GM23338 (cell line): ENCODE measurements around the gene FXYD6. TPM values are rescaled to one million over a fixed set of nuclear protein-coding genes. Genes with fewer than 3 reads are reported as not detected.

ENCODE experiments used
- ATAC-seq: fragments of 200-7000 bp; cut with Tn5 transposase; 3 replicates; pipeline ENCODE4 v1.9.1; 2020
- DNase-seq: peaks from one replicate; pipeline ENCODE4 v3.0.0-alpha.2; 2015; ENCODE audit warnings: low spot score
- H2AFZ ChIP-seq: fragments of 200-600 bp; sonication (generic); 2 replicates; pipeline ENCODE4 v1.8.0; 2016; ENCODE audit warnings: antibody characterized with exemption, mild to moderate bottlenecking, moderate library complexity
- H3F3A ChIP-seq: fragments of 200-600 bp; sonication (generic); replicated peaks from 2 replicates; pipeline ENCODE4 v1.8.0; 2017; ENCODE audit warnings: antibody characterized with exemption, mixed run types, low read depth
- H3K27ac ChIP-seq: fragments of 200-600 bp; sonication (generic); 2 replicates; pipeline ENCODE4 v1.6.1; 2016; ENCODE audit warnings: low read depth
- H3K27me3 ChIP-seq: fragments of 200-600 bp; sonication (generic); 2 replicates; pipeline ENCODE4 v1.8.0; 2016; ENCODE audit warnings: mild to moderate bottlenecking, mixed run types, moderate library complexity; ENCODE audit not compliant: insufficient read depth
- H3K36me3 ChIP-seq: fragments of 200-600 bp; sonication (generic); 2 replicates; pipeline ENCODE4 v1.8.0; 2016; ENCODE audit warnings: mild to moderate bottlenecking; ENCODE audit not compliant: insufficient read depth
- H3K4me1 ChIP-seq: fragments of 200-600 bp; sonication (generic); 2 replicates; pipeline ENCODE4 v1.8.0; 2016; ENCODE audit warnings: mild to moderate bottlenecking, moderate library complexity; ENCODE audit not compliant: insufficient read depth
- H3K4me2 ChIP-seq: fragments of 200-600 bp; sonication (generic); 2 replicates; pipeline ENCODE4 v1.7.1; 2017; ENCODE audit warnings: mixed run types
- H3K4me3 ChIP-seq: fragments of 200-600 bp; sonication (generic); 2 replicates; pipeline ENCODE4 v1.6.1; 2016; ENCODE audit warnings: mixed run types
- H3K79me2 ChIP-seq: fragments of 200-600 bp; sonication (generic); replicated peaks from 2 replicates; pipeline ENCODE4 v1.8.0; 2017; ENCODE audit warnings: mild to moderate bottlenecking; ENCODE audit not compliant: insufficient read depth
- H3K9me2 ChIP-seq: fragments of 200-600 bp; sonication (generic); 2 replicates; pipeline ENCODE4 v1.8.0; 2017; ENCODE audit not compliant: insufficient read depth
- H4K20me1 ChIP-seq: fragments of 200-600 bp; sonication (generic); replicated peaks from 2 replicates; pipeline ENCODE4 v1.8.0; 2017; ENCODE audit warnings: mild to moderate bottlenecking; ENCODE audit not compliant: insufficient read depth
- H3K27ac Mint-ChIP-seq: 2 replicates; pipeline ENCODE4 v1.8.0; 2020; ENCODE audit warnings: inconsistent platforms, mild to moderate bottlenecking, moderate library complexity, mixed read lengths
- H3K27me3 Mint-ChIP-seq: 3 replicates; pipeline ENCODE4 v1.8.0; 2022; ENCODE audit warnings: low read depth, mild to moderate bottlenecking, moderate library complexity, mixed read lengths, inconsistent platforms; ENCODE audit not compliant: insufficient read depth, poor library complexity
- H3K36me3 Mint-ChIP-seq: 3 replicates; pipeline ENCODE4 v1.8.0; 2021; ENCODE audit warnings: low read depth, mild to moderate bottlenecking, inconsistent platforms, moderate library complexity, mixed read lengths
- H3K4me1 Mint-ChIP-seq: 3 replicates; pipeline ENCODE4 v1.8.0; 2020; ENCODE audit warnings: mild to moderate bottlenecking, inconsistent platforms, mixed read lengths
- H3K4me3 Mint-ChIP-seq: 3 replicates; pipeline ENCODE4 v1.8.0; 2021; ENCODE audit warnings: moderate library complexity, mild to moderate bottlenecking, inconsistent platforms, mixed read lengths
- H3K9me3 Mint-ChIP-seq: 3 replicates; pipeline ENCODE4 v1.8.0; 2020; ENCODE audit warnings: moderate library complexity, mild to moderate bottlenecking, inconsistent platforms, mixed read lengths
- CREB1 ChIP-seq: fragments of 250-450 bp; sonication (Bioruptor Pico); IDR thresholded peaks from 2 replicates; pipeline ENCODE4 v1.5.0; 2020; ENCODE audit warnings: low read depth, mild to moderate bottlenecking, moderate library complexity
- EZH2 ChIP-seq: fragments of 200-600 bp; sonication (generic); IDR thresholded peaks from one replicate; pipeline ENCODE4 v1.8.0; 2017; ENCODE audit warnings: antibody characterized with exemption, mild to moderate bottlenecking, low read depth; ENCODE audit not compliant: unreplicated experiment
- EZH2phosphoT487 ChIP-seq: fragments of 200-600 bp; sonication (generic); IDR thresholded peaks from one replicate; pipeline ENCODE4 v1.8.1; 2018; ENCODE audit warnings: antibody characterized with exemption; ENCODE audit not compliant: unreplicated experiment
- JUNB ChIP-seq: IDR thresholded peaks from one replicate; pipeline ENCODE4 v1.6.1; 2016; ENCODE audit warnings: antibody characterized with exemption; ENCODE audit not compliant: unreplicated experiment
- NANOG ChIP-seq: IDR thresholded peaks from 2 replicates; pipeline ENCODE4 v1.6.1; 2016; ENCODE audit warnings: antibody characterized with exemption, borderline replicate concordance
- POLR2AphosphoS5 ChIP-seq: IDR thresholded peaks from 2 replicates; pipeline ENCODE4 v1.6.1; 2016; ENCODE audit warnings: antibody characterized with exemption, low read depth
- ZNF114 ChIP-seq: fragments of 250-450 bp; sonication (Bioruptor Pico); IDR thresholded peaks from 2 replicates; pipeline ENCODE4 v1.5.0; 2020; ENCODE audit warnings: mild to moderate bottlenecking, moderate library complexity
- ZNF331 ChIP-seq: fragments of 250-450 bp; sonication (Bioruptor Pico); IDR thresholded peaks from 2 replicates; pipeline ENCODE4 v1.5.0; 2020; ENCODE audit warnings: low read depth, mild to moderate bottlenecking, moderate library complexity
- polyA plus RNA-seq: library from polyadenylated mRNA; unstranded; fragments of >200 nt; fragmentation: Nextera tagmentation; extraction: Ambion mirVana; gene quantifications from 2 replicates; pipeline ENCODE4 v1.2.1, GENCODE V29; 2016
- total RNA-seq: library from RNA; depleted of rRNA; stranded (reverse); fragments of >200 nt; shearing (Covaris generic); gene quantifications from 2 replicates; pipeline ENCODE4 v1.2.3, GENCODE V29; 2014

Gene FXYD6
- total and polyA plus RNA-seq, 2 experiments from 2014 or later: 26.2 to 30.7 TPM

- TF ChIP-seq CREB1 (CRISPR knock-in tag) (no peak), EZH2 (peak; percentile 81)
- H3K4me3 Mint-ChIP-seq: peak within 1 kb of the TSS; percentile 79
- Histone ChIP-seq H3K27me3 (peaks cover 71% of the 10 kb centered on the region), H3K36me3 (no peaks in the 10 kb centered on the region), H2AFZ (peak within 1 kb of the TSS; percentile 92), H3K27ac (no peak within 1 kb of the TSS), H3K4me3 (peak within 1 kb of the TSS; percentile 71), H3K79me2 (no peaks in the 10 kb centered on the region), H4K20me1 (no peaks in the 10 kb centered on the region), H3K4me1 (peaks cover 10% of the 10 kb centered on the region; the same call in 1 of the 2 replicates), H3K4me2 (peak within 1 kb of the TSS; percentile 94), H3F3A (no peaks in the 10 kb centered on the region), H3K9me2 (no peaks in the 10 kb centered on the region)
- peak; percentile 70 for DNase-seq
- H3K9me3 Mint-ChIP-seq: no peaks in the 10 kb centered on the region
- peak; percentile 78 for ATAC-seq
- peaks cover 26% of the 10 kb centered on the region for H3K4me1 Mint-ChIP-seq
- peaks cover 62% of the 10 kb centered on the region for H3K27me3 Mint-ChIP-seq
- H3K36me3 Mint-ChIP-seq: no peaks in the 10 kb centered on the region
- H3K27ac Mint-ChIP-seq: no peak within 1 kb of the TSS
These were observed 79.5 kb downstream of the FXYD6 start, which contains the start of gene DSCAML1 for GRCh38 chr11:117796872-117797529. Gene DSCAML1, minus strand, starts transcription at chr11:117797216. Its CDS starts 137 bp downstream, at chr11:117797079.

- H3K9me3 Mint-ChIP-seq: no peaks in the 10 kb centered on the region
- H3K4me2 ChIP-seq: peak overlapping the region; percentile 94
- no peaks in the 10 kb centered on the region for H3F3A ChIP-seq
- peak overlapping the region; percentile 71 for H3K4me3 ChIP-seq
- H3K36me3 Mint-ChIP-seq: no peaks in the 10 kb centered on the region
- no peaks in the 10 kb centered on the region for H3K79me2 ChIP-seq
- H4K20me1 ChIP-seq: no peaks in the 10 kb centered on the region
- peak overlapping the region; percentile 92 for H2AFZ ChIP-seq
- ATAC-seq (peak; percentile 32), DNase-seq (peak; percentile 53)
- H3K9me2 ChIP-seq: no peaks in the 10 kb centered on the region
- H3K27me3 ChIP-seq: peaks cover 71% of the 10 kb centered on the region
- H3K27me3 Mint-ChIP-seq: peaks cover 62% of the 10 kb centered on the region
- no peak overlapping the region for H3K27ac Mint-ChIP-seq
- H3K4me1 ChIP-seq: peaks cover 10% of the 10 kb centered on the region; the same call in 1 of the 2 replicates
- H3K4me3 Mint-ChIP-seq: peak overlapping the region; percentile 79
- TF ChIP-seq CREB1 (CRISPR knock-in tag): no peak
- TF ChIP-seq ZNF114: no peak
- TF ChIP-seq EZH2: peak; percentile 82
- peak; percentile 45 for TF ChIP-seq EZH2phosphoT487
- TF ChIP-seq JUNB: no peak
- no peak for TF ChIP-seq POLR2AphosphoS5
- no peaks in the 10 kb centered on the region for H3K36me3 ChIP-seq
- peaks cover 26% of the 10 kb centered on the region for H3K4me1 Mint-ChIP-seq
- no peak overlapping the region for H3K27ac ChIP-seq
These were observed 80.0 kb downstream of the FXYD6 start for GRCh38 chr11:117796456-117796871.

- H3K79me2 ChIP-seq: no peaks in the 10 kb centered on the region
- no peak overlapping the region for H3K27ac Mint-ChIP-seq
- peak overlapping the region; percentile 94 for H3K4me2 ChIP-seq
- H3K36me3 Mint-ChIP-seq: no peaks in the 10 kb centered on the region
- ATAC-seq: peak; percentile 54
- H4K20me1 ChIP-seq: no peaks in the 10 kb centered on the region
- no peak overlapping the region for H3K27ac ChIP-seq
- no peaks in the 10 kb centered on the region for H3F3A ChIP-seq
- H3K27me3 ChIP-seq: peaks cover 71% of the 10 kb centered on the region
- peak; percentile 72 for DNase-seq
- peak overlapping the region; percentile 79 for H3K4me3 Mint-ChIP-seq
- TF ChIP-seq NANOG: no peak
- peak; percentile 24 for TF ChIP-seq EZH2phosphoT487
- TF ChIP-seq JUNB: no peak
- TF ChIP-seq EZH2: peak; percentile 57
- TF ChIP-seq ZNF114: no peak
- no peak for TF ChIP-seq ZNF331 (CRISPR knock-in tag)
- H3K4me1 ChIP-seq: peaks cover 10% of the 10 kb centered on the region; the same call in 1 of the 2 replicates
- peaks cover 26% of the 10 kb centered on the region for H3K4me1 Mint-ChIP-seq
- peak overlapping the region; percentile 71 for H3K4me3 ChIP-seq
- H3K9me3 Mint-ChIP-seq: no peaks in the 10 kb centered on the region
- H3K27me3 Mint-ChIP-seq: peaks cover 62% of the 10 kb centered on the region
- peak overlapping the region; percentile 92 for H2AFZ ChIP-seq
- H3K36me3 ChIP-seq: no peaks in the 10 kb centered on the region
- no peaks in the 10 kb centered on the region for H3K9me2 ChIP-seq
These were observed 80.6 kb downstream of the FXYD6 start for GRCh38 chr11:117795638-117796455.
